Measurements from ENCODE around the gene SEMA5B. TPM values are rescaled to one million over a fixed set of nuclear protein-coding genes. Genes with fewer than 3 reads are reported as not detected.

Gene SEMA5B
- polyA plus RNA-seq, 1 of the 3 experiments (the other 2 are of a cell fraction), result 0.43 TPM

GRCh38 chr3:123005291-123005690 lies 22.3 kb downstream of the SEMA5B start:
- CTCF ChIA-PET, result interaction anchor here (0.7 to 2.0 kb wide), 6 partner anchors 9 to 612 kb away, joined by 3 to 5 read pairs (median 4); partner anchors contain the start of gene SEMA5B
- no peak for TF ChIP-seq FOSL2 (IDR thresholded peaks at IDR 0.05; ENCODE audit: borderline replicate concordance, low read depth)
- TF ChIP-seq SMC3 (IDR thresholded peaks at IDR 0.05; ENCODE audit: low read depth, low read length), result no peak
- no peak for TF ChIP-seq JUND (IDR thresholded peaks at IDR 0.05)
- no peak for TF ChIP-seq RFX5 (IDR thresholded peaks at IDR 0.05; ENCODE audit: low read length)
- TF ChIP-seq MEF2A (IDR thresholded peaks at IDR 0.05; ENCODE audit: borderline replicate concordance, low read depth), result no peak
- no peak for TF ChIP-seq ZBTB33 (IDR thresholded peaks at IDR 0.05; ENCODE audit: borderline replicate concordance, low read depth)
- no peak for TF ChIP-seq ELF1 (IDR thresholded peaks at IDR 0.05)
- TF ChIP-seq MXI1 (IDR thresholded peaks at IDR 0.05; ENCODE audit: low read depth, low read length), result no peak
- TF ChIP-seq REST (IDR thresholded peaks at IDR 0.05; ENCODE audit: low read depth, low read length), result no peak
- TF ChIP-seq RCOR1 (IDR thresholded peaks at IDR 0.05; ENCODE audit: low read length), result no peak
- no peak for TF ChIP-seq USF1 (IDR thresholded peaks at IDR 0.05; ENCODE audit: borderline replicate concordance, low read depth)
- no peak for TF ChIP-seq NFIC (IDR thresholded peaks at IDR 0.05; ENCODE audit: borderline replicate concordance)
- DNase-seq, result no peak
- Histone ChIP-seq H4K20me1 (ENCODE audit: insufficient read depth) (no peaks in the 10 kb centered on the region), H3K9me3 (no peaks in the 10 kb centered on the region), H3K4me2 (no peak overlapping the region), H2AFZ (ENCODE audit: low read depth) (no peak overlapping the region), H3K4me1 (ENCODE audit: control insufficient read depth in 1 of 2, insufficient read depth in 2 of 2, low read depth in 1 of 2, low read length in 1 of 2) (no peaks in the 10 kb centered on the region), H3K9ac (no peak overlapping the region), H3K27ac (ENCODE audit: low read depth in 2 of 2, low read length in 1 of 2) (no peak overlapping the region), H3K4me3 (ENCODE audit: low read depth in 2 of 2, low read length in 1 of 2) (no peak overlapping the region), H3K79me2 (ENCODE audit: insufficient read depth) (no peaks in the 10 kb centered on the region), H3K27me3 (ENCODE audit: insufficient read depth) (peaks cover 10% of the 10 kb centered on the region; the same call in 1 of the 2 replicates), H3K9me2 (no peaks in the 10 kb centered on the region), H3F3A (replicated peaks; ENCODE audit: insufficient read depth) (no peaks in the 10 kb centered on the region), H3K36me3 (replicated peaks in 1 of 2; ENCODE audit: control insufficient read depth in 1 of 2, insufficient read depth in 2 of 2, low read length in 1 of 2) (no peaks in the 10 kb centered on the region)
- POLR2A ChIA-PET, result no interaction called here
- 43% methylated on average over 1 of the region's 1 CpG for WGBS (ENCODE audit: low lambda C conversion rate)
